Fibroblast of mammary gland (primary cell): ENCODE results near the gene TSC22D1.

Source experiments
- DNase-seq: peaks from one replicate; pipeline ENCODE4 v3.0.0-alpha.2; 2010; ENCODE audit warnings: low read depth
- H3K4me3 ChIP-seq: 2 replicates; pipeline ENCODE4 v1.5.1; 2011; ENCODE audit warnings: low read depth, mild to moderate bottlenecking, low read length, moderate library complexity; ENCODE audit not compliant: control insufficient read depth
- CTCF ChIP-seq: conservative IDR thresholded peaks from 2 replicates; pipeline ENCODE4 v1.5.1; 2011; ENCODE audit warnings: low read depth, low read length, inconsistent platforms; ENCODE audit not compliant: control insufficient read depth, insufficient read depth

The TSC22D1 gene

DNA sequence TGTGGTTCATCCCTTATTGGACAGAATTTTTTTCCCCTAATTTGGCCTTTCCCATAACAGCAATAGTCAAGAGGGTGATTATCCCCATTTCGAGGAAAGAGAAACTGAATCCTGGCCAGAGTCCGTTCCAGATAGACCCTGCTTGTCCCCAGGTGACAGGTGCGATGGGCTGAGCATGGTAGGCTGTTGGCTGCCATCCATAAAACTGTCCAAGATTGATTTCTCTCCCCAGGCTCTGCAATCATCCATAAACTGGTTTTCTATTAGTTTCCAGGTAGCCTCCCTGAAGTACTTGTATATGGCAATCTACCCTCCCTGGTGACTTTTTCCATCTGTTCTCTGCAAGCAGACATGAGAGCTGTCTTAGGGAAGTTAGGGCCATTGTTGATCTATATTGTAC lies 177.1 kb downstream of the TSC22D1 start:
- no peak for TF ChIP-seq CTCF
- H3K4me3 ChIP-seq, result no peak overlapping the region
- DNase-seq, result no peak

- no peak for TF ChIP-seq CTCF
- H3K4me3 ChIP-seq, result no peak overlapping the region
- no peak for DNase-seq
Observed at GRCh38 chr13:44398606-44399005, 177.5 kb downstream of the TSC22D1 start.

DNA sequence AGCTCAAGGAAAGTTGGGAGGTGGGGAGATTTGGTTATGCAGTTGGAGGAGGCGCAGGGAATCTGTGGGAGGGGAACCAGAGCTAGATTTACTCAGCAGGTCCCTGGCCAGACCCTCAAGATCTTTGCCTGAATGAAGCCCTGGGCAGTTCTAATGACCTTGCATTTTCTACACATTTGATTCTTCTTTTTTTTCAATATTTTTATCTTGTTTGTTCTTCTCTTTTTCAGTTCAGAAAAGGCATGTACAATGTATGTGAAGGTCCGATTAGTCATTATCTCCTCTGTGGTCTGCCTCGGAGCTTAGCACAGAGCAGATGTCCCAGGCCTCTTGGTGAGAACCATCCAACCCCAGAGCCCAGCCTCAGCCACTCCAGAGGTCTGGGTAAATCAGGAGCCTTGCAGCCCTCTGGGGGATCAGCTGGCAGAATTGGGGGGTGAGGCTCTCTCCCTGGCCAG lies 178.3 kb downstream of the TSC22D1 start:
- peak; percentile 64 for DNase-seq
- TF ChIP-seq CTCF, result no peak
- H3K4me3 ChIP-seq, result no peak overlapping the region

- TF ChIP-seq CTCF, result no peak
- H3K4me3 ChIP-seq, result no peak overlapping the region
- peak; percentile 64 for DNase-seq
Observed at GRCh38 chr13:44396701-44397580, 179.2 kb downstream of the TSC22D1 start.

GRCh38 chr13:44395976-44396694 lies 180.0 kb downstream of the TSC22D1 start:
- TF ChIP-seq CTCF, result no peak
- no peak overlapping the region for H3K4me3 ChIP-seq
- peak; percentile 78 for DNase-seq

GRCh38 chr13:44394658-44395057 lies 181.5 kb downstream of the TSC22D1 start:
- H3K4me3 ChIP-seq, result no peak overlapping the region
- DNase-seq, result no peak
- no peak for TF ChIP-seq CTCF
